ENCODE data around the gene NCAPG2.

DNA sequence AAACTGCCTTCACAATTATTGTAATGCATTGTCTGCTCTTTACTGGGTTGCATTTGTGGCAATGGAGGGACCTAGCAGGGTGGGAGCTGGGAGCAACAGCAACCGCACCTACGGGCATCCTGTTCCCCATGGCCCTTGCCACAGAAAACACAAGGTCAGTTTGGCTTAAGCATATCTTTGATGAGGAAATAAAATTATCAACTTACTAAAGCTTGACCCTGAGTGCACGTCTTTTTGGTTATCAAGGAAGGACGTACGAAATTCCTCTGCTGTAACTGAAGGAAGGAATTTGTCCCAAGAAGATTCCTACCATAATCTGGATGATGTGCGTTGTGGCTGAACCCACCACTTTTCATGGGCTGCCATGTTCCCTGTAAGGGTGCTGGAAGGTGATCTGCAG lies 97.0 kb downstream of the NCAPG2 start:
- TF ChIP-seq, protein P1, sequence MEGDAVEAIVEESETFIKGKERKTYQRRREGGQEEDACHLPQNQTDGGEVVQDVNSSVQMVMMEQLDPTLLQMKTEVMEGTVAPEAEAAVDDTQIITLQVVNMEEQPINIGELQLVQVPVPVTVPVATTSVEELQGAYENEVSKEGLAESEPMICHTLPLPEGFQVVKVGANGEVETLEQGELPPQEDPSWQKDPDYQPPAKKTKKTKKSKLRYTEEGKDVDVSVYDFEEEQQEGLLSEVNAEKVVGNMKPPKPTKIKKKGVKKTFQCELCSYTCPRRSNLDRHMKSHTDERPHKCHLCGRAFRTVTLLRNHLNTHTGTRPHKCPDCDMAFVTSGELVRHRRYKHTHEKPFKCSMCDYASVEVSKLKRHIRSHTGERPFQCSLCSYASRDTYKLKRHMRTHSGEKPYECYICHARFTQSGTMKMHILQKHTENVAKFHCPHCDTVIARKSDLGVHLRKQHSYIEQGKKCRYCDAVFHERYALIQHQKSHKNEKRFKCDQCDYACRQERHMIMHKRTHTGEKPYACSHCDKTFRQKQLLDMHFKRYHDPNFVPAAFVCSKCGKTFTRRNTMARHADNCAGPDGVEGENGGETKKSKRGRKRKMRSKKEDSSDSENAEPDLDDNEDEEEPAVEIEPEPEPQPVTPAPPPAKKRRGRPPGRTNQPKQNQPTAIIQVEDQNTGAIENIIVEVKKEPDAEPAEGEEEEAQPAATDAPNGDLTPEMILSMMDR (IDR thresholded peaks at IDR 0.05; ENCODE audit: borderline replicate concordance, extremely low read depth, low read length, poor library complexity, severe bottlenecking): no peak
- no peak for TF ChIP-seq EZH2 (IDR thresholded peaks at IDR 0.05; ENCODE audit: borderline replicate concordance, low read depth, low read length, severe bottlenecking)
